HL-60/S4 (cell line): ENCODE measurements around the gene PCSK1.
"Not testable (repeated sequence)": the region's sequence is repeated elsewhere in the genome, so short reads cannot be mapped to it uniquely, and the experiment has no call there.

Experiments
- in situ Hi-C: fragments of 300-500 bp; cut with MboI; formaldehyde crosslinking; loops from 2 replicates; pipeline ENCODE4 v1.14.3; 2022; ENCODE audit warnings: low sequenced_read_pairs

The PCSK1 gene

GRCh38 chr5:96427824-96428223 lies 5.2 kb downstream of the PCSK1 start:
- in situ Hi-C loops, result no loop called here

DNA sequence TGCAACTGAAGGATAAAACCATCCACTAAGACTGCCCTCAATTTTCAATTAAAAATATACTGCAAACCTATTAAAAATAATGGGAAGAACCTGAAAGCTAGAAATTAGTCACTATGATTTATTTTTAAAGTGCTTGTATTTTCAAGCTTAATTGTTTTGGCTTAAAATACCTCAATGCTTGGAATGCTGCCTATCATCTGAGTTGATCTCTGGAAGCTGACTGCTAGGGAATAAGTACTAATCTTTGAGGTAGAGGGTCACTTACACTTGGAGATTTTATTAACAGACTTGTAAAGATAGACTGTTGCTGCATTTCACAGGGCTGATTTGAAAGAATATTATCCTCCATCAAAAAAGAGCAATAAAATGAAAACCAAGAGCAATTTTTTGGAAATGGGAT lies 6.2 kb downstream of the PCSK1 start:
- in situ Hi-C loops, result no loop called here

GRCh38 chr5:96425443-96425842 lies 7.6 kb downstream of the PCSK1 start:
- in situ Hi-C loops, result no loop called here

- in situ Hi-C loops, result no loop called here
Observed at GRCh38 chr5:96415897-96416296, 17.2 kb downstream of the PCSK1 start.

- in situ Hi-C loops, result no loop called here
Observed at GRCh38 chr5:96412868-96413449, 20.1 kb downstream of the PCSK1 start.

DNA sequence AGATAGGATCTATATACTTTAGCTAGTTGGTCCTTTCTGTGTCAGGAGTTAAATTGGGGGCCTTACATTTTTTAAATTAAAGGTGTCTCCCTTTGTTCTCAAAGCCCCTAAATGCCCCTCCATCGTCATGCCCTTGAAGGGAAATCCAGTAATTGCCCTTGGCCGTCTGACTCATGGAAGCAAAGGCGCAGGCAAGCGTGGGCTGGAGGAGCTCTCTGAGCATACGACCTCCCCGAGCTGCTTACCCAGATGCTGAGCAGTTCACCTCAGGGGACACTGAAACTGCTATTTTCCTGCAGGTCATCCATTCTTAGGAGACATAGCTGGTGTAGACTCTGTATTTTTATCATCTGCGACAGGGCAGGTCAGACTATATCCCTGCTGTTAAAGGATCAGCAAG lies 23.0 kb downstream of the PCSK1 start:
- in situ Hi-C loops, result no loop called here

- in situ Hi-C loops, result no loop called here
Observed at GRCh38 chr5:96408841-96409538, 24.1 kb downstream of the PCSK1 start.

DNA sequence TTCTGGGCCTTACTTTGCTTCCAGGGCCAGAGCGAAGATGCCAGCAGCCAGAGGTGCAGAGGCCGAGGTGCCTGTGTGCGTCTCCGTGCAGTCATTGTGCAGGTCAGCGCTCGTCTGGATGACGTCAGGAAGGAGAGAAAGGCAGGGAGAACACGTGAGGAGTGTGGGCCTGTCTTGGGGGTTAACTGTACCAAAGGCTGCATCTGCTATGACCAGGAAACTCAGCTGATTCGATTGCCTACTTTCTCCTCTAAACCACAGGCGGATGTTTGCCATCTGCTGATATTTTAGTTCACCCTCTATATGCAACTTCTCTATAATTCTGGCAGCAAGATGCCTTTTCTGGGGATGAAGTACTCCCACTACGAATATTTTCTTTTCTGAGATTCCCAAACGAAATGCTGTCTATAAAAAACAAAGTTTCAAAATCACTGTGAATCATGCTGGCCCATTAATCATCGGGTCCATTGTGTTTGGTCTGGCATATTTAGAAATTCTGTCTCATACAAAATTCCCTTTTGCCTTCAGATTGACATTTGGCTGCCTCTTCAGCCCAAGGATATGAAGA lies 24.8 kb downstream of the PCSK1 start:
- in situ Hi-C loops, result no loop called here

DNA sequence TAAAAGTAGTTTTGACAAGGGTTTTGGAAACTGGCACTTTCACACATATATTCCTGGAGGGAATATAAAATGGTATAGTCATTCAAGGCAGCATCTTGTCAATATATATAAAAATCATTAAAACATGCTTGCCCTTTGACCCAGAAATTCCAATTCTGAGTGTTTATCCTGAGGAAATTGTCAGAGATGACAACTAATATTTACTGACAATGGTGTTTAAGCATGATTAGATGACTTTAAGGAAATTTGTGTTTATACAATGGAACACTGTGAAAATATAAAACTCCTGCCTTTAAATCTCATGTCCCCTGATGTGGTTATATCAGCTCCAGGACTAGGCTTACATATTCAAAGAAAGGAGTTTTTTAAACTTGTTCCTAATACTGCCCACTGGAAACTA lies 25.6 kb downstream of the PCSK1 start:
- in situ Hi-C loops, result no loop called here

GRCh38 chr5:96404191-96404867 lies 28.7 kb downstream of the PCSK1 start:
- in situ Hi-C loops, result no loop called here

DNA sequence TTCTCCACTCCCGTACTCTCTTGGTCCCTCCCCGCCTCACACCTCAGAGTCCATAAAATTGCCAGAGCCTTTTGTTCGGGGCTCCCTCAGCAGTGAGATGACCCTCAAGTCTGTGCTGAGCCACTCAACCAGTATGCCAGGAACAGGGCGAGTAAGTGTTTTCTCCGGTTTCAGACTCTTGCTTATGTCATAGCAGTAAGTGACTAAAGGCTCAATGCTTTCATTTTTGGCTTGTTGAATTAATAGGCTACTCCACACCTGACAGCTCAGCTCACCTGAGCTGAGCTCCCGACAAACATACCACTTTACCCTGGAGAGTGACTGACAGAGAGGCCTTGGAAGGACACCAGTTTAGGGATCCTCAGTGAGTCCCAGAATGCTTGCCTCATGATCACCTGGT lies 30.5 kb downstream of the PCSK1 start:
- in situ Hi-C loops, result no loop called here

DNA sequence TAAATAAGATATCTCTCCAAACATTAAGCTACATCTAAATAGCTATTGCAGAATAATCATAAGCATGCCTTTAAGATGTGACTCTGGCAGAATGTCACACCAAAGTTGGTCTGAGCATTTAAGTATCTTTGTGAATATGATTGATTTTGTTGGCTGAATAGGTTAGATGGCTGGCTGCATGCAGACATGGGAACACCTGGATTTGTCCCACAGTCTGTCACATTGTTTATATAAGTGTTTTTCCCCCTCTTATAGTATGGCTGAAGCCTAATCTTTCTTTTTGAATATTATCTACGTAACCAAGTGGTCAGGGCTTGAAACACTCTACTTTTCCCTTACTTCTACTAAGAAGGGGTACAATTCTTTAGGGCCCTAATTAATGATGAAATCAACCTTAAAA lies 36.2 kb downstream of the PCSK1 start:
- in situ Hi-C loops, result no loop called here

GRCh38 chr5:96395295-96395694 lies 37.8 kb downstream of the PCSK1 start:
- in situ Hi-C loops, result not testable (repeated sequence)

GRCh38 chr5:96391921-96392320 lies 41.1 kb downstream of the PCSK1 start:
- in situ Hi-C loops, result no loop called here

GRCh38 chr5:96388176-96388575 lies 44.9 kb downstream of the PCSK1 start:
- in situ Hi-C loops, result no loop called here

GRCh38 chr5:96387616-96388015 lies 45.4 kb downstream of the PCSK1 start:
- in situ Hi-C loops, result no loop called here

DNA sequence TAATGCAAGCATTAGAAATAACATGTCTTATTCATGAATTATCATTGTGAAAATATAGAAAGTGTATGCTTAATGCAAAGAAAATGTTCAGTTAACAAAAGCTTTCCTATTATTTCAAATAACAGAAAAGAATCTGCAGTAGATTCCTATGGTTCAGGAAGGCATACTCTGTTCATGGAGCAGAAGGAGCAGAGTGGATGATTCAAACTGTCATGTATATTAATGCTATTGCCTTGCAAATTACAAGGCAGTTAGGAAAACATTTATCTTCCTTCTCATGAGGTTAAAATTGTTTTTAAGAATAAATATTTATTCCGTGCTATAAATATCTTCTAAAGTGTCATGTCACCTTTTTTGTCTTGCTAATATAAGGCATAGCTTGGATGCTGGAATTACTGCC lies 47.5 kb downstream of the PCSK1 start:
- in situ Hi-C loops, result no loop called here

- in situ Hi-C loops, result no loop called here
Observed at GRCh38 chr5:96384353-96384752, 48.7 kb downstream of the PCSK1 start.

DNA sequence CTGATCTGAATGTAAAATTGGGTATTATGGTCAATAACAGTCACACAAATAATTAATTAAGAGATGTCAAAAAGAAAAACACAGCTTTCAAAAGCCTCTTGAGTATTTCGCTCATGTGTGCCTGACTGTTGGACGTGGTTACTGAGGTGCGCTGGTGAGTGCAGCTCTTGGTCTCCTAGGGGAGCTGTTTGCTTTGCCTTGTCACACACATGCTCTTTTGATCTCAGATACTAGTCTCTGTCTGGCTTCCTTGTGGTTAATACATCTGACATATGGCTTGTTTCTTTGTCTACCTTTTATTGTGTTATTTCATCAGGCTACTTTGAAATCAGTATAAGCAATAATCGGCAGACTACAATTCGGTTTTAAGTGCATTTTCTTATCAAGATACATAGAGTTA lies 51.5 kb downstream of the PCSK1 start:
- in situ Hi-C loops, result no loop called here

DNA sequence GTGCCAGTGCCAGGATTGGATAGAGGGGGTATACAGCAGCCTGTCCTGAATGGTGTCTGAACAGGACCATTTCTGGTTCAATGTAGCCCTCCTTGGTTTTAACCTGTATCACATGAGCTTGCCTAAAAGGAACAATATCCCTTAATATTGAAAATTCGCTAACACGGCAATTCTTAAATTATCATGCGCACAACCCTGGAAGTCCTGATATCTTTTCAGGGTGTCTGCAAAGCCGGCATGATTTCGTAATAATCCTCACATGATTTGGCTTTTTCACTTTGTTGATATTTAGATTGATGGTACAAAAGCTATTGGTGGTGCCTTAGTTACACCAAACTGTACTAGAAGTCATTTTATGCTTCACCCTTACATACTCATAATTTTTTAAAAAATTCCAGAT lies 53.2 kb downstream of the PCSK1 start:
- in situ Hi-C loops, result no loop called here

- in situ Hi-C loops, result no loop called here
Observed at GRCh38 chr5:96377597-96377996, 55.5 kb downstream of the PCSK1 start.

DNA sequence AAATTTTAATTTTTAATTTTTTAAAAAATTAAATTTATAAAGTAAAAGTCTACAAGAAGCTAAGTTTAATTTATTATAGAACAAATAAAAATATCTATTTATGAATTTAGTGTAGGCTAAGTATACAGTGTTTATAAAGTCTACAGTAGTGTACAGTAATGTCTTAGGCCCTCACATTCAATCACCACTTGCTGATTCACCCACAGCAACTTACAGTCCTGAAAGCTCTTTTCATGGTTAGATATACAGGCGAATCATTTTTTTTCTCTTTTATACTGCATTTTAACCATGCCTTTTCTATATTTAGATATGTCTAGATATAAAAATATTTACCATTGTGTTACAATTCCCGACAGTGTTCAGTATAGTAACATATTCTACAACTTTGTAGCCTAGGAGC lies 55.9 kb downstream of the PCSK1 start:
- in situ Hi-C loops, result no loop called here
